ENCODE results near the gene DGLUCY.

- TF ChIP-seq CTCF (IDR thresholded peaks at IDR 0.05) (no peak), EZH2 (IDR thresholded peaks at IDR 0.05; ENCODE audit: borderline replicate concordance, insufficient read depth, low read depth, low read length, poor library complexity, severe bottlenecking) (no peak)
Measured at GRCh38 chr14:91108941-91109611, 4.8 kb upstream of the DGLUCY start.
